NT2/D1 (cell line): ENCODE measurements around the gene RAI1.

ENCODE experiments used
- SUZ12 ChIP-seq: IDR thresholded peaks from 2 replicates; pipeline ENCODE4 v1.6.1; 2011; ENCODE audit not compliant: insufficient read length, insufficient read depth; ENCODE audit errors: extremely low read depth
- YY1 ChIP-seq: IDR thresholded peaks from 2 replicates; pipeline ENCODE4 v1.6.1; 2011; ENCODE audit not compliant: insufficient read length, insufficient read depth

DNA sequence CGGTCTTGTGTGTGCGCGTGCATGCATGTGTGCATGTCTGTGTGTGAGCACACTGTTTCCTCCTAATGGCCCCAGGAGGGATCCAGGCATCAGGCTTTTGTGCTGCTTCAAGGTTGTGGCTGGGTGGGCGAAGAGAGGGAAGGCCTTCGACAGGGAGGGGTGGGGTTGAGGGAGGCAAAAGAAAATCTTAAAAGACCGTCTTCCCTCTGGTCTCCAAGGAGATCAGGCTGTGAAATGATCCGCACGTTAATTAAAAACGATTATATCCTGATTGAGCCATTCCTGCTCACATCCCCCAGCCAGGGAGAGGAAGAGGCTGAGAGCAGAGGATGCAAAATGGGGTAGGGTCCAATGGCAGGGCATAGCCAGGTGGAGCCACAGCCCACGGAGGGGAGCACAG is 46.9 kb downstream of the RAI1 start:
- no peak for TF ChIP-seq YY1
- TF ChIP-seq SUZ12: no peak
